Endometrium (tissue), 2 donors: ENCODE measurements around the gene PPP1CA.
"Not testable (repeated sequence)": the region's sequence is repeated elsewhere in the genome, so short reads cannot be mapped to it uniquely, and the experiment has no call there.

ENCODE experiments used
- FAIRE-seq: peaks from 2 replicates; lab custom pipeline; 2012; peaks lifted over from hg19 to GRCh38; lab: Jason Lieb, UNC
- donor health status: control.
- donor health status: control.

Gene PPP1CA

DNA sequence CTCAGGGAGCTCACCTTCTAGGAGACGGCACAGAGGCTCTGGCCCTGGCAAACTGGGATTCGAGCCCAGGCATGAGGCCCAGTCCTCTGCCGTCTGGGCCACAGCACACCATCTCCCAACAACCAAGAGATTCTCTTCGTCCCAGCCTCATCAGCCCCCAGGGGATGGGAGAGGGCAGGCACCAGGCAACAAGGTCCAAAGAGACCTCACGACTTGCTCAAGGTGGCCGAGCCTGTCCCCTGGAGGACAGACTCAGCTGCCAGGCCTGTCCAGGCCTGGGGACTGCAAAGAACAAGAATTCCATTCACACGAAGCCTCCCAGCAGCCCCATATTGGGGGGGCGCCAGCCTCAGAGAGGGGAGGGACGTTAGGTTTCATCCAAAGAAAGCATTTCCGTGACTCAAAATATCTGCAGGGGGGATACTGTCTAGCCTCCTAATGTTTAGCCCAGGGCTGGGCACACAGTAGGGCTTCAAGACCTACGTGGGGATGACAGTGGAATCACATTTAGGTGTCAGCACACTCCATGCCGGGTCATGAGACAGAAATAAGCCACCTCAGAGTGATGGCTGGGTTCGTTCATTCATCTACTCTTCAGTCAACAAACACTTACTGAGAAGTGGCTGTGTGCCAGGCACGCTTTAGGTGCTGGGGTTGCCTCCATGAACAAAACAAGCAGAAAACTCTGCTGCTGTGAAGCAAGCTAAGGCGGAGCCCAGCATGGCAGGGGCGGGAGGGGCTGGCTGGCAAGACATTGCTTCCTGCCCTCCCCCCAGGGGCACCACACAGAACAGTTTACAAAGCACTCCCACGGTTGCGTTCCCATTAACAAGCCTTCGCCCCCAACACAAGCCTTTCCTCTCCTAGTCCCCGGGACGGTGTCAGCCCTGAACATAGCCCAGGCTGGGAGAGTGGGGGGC lies 15.0 kb upstream of the PPP1CA start:
- no peak for FAIRE-seq

DNA sequence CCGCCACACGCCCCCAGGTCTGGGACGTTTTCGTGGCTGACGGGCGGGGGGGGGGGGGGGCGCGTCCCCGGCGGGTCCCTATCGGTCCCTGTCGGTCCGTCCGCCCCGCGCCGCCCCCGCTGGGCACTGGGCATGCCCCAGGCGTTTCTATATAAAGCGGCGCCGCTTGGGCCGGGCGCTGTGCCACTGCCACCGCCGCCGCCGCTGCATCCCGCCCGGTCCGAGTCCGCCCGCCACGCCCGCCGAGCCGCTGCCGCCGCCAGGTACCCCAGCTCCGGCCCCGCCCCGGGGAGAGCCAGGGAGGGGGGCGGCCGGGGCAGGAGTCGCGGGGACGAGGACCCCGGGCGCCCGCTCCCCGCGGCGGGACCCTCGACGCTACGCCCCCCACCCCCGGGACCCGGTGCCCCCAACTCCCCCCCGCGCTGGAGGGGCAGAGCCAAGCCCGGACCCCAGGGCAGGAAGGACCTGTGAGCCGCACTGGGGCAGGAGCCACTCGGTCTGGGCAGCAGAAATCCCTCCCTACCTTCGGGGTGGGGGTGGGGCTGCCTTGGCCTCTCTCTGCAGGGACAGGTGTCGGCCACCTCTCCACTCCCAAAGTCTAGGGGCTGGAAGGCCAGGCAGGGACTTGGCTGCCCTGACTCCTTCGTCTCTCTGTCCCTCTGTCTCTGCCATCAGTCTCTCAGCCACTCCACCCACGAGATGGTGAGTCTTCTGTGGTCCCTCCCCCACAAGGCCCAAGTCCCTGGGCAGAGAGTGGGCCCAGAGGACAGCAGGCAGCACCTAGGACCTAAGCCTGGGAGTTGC lies 14.0 kb upstream of the PPP1CA start, which contains the start of gene CARNS1:
Gene CARNS1 (plus strand): TSS at position 178 of the 804 bp plus-strand sequence. CDS start 522 bp downstream, at position 700.
- FAIRE-seq: no peak

DNA sequence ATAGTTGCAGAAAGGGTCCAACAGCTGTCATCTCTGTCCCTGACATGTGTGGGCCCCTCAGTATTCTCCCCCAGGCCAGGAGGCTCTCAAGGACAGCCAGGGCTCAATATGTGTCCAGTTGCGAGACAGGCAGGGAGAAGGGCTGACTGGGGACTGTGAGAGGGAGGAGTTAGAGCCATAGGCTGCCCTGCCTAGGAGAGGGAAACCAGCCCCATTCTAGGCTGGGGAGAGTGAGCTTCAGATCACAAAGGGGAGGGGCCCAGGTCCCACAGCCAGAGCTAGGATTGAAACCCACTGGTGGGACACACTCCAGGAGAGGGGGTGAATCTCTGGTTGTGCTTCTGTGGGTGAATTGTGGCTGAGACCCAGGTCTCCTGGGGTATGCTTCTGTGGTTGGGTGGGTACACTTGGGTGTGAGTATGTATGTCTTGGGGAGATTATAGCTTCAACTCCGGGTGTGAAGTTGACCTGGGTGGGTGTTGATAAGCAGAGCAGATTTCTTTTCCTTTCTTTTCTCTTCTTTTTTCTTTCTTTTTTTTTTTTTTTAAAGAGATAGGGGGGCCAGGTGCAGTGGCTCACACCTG lies 11.7 kb upstream of the PPP1CA start:
- no peak for FAIRE-seq

DNA sequence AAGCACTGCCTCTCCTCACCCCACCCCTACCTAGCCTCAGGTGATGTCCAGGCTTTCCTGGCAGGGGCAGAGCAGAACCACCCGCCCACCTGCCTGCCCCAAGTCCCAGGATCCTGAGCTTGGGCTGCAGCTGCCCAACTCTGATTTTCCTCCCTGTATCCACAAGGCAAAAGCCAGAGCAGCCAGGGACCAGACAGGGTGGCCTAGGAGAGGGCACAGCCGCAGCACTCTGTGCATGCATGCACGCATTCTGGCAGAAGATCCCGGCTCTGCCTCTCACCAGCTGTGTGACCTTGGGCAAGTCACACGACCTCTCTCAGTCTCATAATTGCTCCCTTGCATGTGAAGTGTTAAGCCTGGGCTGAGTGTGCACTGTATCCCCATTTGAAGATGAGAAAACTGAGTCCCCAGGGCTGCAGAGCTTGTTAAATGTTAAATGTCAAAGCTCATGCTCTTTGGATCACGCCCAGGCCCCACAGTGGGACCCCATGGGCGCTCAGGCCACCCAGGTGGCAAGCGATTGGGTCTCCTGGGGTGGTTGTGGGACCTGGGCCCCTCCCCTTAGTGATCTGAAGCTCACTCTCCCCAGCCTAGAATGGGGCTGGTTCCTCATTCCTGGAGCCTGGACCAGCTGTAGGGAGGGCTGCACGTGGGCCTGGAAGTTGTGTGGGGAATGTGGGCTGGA lies 11.0 kb upstream of the PPP1CA start:
- no peak for FAIRE-seq

DNA sequence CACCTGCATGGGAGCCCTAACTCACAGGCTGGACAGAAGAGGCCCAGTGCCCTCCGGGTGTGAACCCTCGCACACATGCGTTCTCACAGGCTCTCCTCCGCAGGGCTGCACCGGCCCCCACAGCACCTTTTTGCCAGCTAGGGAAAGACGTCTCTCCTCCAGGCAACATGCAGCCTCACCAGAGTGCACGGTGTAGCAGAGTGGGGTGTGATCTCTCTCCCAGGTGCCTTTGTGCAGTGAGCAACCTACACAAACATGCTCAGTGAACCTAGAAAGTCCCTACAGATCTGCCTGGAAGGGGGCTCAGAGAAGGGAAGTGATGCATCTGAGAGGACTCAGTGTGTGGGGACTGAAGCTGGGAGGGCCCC lies 10.1 kb upstream of the PPP1CA start:
- no peak for FAIRE-seq

DNA sequence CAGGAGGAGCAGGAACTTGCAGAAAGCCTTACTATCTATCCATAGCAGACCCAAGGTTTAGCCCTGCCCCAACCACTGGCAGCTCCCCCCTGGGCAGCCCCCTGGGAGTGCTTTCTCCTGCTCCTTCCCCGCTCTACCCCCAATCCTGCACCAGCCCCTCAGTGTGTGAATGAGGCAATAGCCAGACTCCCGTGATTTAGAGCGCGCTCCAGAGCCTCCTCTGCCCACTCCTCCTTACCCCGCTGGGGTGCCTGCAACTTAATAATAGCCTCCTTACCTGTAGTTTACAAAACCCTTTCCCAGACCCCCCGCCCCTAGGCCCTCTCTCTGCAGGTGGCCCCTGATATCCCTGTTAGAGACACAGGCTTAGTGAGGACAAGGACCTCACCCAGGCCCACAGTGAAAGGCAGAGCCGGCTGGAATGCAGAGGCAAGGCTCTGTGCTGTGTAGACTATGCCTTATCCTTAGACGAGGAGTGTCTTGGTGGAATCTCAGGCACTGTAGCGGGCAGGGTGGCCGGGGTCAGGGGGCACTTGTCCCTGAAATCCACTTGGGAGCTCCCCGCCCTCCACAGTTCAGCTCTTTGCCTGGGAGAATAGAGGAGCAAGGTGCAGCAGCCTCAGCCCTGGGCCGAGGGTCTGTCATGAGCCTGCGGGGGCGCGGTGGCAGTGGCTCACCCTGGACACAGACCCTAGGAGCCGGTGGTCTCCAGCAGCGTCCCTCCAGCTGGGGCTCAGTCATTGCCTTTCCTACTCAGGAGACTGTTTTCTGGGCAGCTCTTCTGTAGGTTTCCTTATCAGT lies 9.5 kb upstream of the PPP1CA start:
- no peak for FAIRE-seq

DNA sequence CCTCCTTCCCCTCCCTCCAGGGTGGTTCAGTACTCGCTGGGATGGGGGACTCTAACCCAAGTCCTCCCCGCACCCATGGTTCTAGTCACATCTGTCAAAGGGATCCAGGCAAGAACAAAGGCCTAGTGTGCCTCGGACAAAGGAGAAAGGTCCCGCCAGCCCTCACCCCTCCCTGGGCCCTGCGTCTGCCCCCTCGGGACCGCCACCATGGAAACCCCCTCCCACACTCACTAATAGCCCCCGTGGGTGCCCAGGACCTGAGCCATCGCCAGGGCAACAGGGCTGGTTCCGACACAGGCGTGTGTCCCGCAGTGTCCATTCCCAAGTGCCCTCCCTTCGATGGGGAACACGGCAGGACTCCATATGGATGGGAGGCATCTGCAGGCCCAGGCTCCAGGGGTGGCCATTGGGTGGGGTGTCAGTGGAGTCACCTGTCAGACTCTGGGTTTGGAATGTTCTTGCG lies 8.7 kb upstream of the PPP1CA start:
- no peak for FAIRE-seq

DNA sequence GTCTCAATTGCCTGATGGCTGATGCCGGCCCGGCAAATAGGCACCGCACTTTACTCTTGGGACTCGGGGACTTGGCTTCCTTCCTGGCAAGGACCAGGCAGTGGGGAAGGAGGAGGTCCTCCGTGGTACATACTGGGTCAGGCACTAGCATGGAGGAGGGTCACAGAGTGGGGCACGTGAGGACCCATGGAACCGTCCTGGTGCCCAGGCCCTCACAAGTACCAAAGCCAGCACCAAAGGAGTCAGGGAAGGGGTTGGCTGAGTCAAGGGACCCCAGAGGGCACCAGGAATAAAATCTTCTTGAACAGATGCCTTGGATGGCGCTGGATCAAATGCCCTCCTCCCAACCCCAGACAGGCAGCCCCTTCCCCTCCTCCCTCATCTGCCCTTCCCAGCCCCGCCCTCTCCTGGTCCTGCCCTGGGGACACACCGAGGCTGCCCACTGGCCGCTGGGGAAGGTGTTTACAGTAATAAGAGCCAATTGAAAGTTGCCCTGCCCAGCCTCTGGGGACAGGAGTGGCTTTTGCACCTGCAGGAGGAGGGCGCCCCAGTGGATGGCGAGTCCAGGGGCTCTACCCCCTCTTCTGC lies 8.2 kb upstream of the PPP1CA start:
- no peak for FAIRE-seq

DNA sequence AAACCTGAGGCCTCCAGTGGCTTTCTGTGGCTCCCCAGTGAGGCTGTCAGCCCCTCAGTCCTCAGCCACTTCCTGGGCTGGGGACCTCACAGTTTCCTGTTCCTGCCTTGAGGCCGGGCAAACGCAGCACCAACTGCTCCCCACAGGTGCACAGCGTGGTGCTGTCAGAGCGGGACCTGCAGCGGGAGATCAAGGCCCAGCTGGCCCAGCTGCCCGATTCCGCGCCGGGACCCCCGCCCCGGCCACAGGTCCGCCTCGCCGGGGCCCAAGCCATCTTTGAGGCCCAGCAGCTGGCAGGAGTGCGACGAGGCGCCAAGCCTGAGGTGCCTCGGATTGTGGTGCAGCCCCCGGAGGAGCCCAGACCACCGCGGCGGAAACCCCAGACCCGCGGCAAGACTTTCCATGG lies 7.6 kb upstream of the PPP1CA start:
- no peak for FAIRE-seq

DNA sequence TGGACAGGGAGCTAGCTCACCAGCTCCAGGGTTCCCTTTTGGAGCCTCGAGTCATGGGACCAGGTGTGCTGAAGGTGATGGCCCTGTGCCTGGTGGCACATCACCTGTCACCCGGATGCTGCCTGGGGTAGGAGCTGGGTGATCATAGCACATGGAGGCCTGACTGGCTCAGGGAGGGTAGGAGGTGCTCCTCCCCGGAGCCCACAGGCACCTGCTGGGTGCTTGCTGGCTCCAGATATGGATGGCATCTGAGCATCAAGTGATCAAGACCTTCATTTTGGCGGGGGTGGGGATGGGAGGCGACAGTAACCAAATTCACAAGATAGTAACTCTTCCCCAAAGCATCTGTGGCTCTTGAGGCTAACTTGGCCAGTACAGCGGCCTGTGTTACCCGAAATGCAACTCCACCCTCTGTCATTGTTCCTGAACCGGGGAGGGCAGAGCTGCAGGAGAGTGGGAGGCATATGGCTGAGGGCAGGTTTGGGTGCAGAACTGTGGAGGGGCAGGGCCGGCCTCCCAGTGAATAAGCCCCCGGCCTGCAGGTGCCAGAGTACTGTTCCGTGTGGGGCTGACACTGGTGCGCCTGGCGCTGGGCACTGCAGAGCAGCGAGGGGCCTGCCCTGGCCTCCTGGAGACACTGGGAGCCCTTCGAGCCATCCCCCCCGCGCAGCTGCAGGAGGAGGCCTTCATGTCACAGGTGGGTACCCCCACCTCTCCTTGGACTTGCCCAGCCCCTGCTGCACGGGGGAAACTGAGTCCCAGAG lies 7.0 kb upstream of the PPP1CA start:
- no peak for FAIRE-seq

DNA sequence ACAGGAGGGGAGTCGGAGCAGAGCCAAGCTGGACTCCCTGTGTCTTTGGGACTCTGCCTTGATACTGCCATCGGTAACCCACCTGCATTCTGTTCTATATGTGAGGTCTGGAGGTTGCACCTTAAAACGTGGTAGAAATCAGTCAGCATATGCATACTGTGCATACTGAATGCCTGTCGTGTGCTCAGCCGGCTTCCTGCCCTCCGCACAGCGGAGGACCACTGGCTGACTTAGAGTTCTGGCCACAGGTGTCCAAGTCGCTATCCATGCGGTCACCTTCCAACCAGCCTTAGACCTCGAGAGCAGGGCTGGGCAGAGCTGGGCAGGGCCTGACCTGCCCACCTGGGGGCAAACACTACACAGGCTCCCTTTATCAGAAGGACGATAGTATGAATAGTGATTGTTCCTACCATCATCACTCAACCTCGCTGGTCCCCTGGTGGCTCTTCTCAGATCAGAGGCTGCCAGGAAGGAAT lies 6.1 kb upstream of the PPP1CA start:
- no peak for FAIRE-seq

DNA sequence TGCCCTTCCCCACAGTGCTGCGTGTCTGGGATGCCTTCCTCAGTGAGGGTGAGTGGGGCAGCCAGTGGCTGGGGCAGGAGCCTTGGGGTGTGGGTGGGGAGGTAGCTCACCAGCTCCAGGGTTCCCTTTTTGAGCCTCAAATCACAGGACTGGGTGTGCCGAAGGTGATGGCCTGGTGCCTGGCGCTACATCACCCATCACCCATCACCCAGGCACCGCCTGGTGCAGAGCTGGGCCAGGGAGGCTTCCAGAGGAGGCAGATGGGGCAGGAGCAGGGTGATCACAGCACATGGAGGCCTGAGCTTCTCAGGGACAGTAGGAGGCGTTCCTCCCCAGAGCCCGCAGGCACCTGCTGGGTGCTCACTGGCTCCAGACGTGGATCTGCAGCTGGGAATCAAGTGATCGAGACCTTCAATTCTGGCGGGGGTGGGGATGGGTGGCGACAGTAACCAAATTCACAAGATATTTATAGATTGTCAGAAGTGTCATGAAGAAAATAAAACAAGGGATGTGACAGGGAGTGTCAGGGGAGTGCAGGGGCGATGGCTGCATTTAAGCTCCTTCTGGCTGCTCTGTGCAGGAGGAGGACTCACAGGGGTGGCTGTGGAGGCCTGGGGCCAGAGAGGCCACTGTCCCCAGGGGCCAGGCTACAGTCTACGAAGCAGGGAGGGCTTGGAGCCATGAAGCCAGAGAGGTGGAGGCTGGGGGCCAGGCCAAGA lies 5.5 kb upstream of the PPP1CA start:
- no peak for FAIRE-seq

DNA sequence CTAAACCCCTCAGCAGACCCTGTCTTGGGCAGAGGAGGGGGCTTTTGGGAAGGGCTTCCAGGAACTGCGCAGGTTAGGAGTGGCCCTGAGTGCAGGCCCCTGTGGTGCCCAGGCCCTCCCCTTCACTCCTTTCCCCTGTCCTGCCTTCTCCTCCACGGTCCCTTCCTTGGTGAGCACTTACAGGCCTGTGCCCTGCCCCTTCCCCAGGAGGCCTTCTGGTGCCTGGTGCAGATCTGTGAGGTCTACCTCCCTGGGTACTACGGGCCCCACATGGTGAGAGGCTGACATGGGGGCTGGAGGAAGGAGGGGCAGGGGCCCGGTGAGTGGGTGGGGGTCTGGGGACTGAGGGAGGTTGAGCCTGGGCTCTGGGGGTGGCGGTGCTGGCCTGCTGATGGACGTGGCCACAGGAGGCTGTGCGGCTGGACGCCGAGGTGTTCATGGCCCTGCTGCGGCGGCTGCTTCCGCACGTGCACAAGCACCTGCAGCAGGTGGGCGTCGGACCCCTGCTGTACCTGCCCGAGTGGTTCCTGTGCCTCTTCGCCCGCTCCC lies 4.8 kb upstream of the PPP1CA start:
- no peak for FAIRE-seq

DNA sequence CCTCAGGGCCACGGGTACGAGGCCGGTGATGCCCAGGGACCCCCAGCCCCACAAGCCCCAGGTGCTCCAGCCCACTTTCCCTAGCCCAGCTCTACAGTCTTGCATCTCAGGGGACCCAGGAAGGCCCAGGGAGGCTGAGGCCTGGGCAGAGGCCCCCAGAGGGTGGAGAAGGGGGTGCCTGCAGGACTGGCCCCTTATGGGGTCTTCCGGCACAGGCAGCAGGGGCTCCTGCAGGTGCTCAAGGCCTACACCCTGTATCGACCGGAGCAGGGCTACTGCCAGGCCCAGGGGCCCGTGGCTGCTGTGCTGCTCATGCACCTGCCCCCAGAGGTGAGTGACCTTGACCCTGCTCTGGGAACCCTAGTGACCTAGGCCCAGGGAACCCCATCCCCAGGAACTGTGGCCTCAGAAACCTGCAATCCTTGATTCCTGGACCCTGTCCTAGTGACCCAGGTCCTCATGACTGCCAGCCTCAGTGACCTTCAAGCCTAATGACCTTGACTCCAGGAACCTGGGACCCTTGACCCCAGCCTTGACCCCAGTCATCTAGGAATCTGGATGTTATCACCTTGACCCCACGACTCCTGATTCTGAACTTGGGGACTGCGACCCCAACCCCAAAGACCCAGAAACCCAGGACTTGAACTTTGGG lies 4.2 kb upstream of the PPP1CA start:
- FAIRE-seq: no peak

DNA sequence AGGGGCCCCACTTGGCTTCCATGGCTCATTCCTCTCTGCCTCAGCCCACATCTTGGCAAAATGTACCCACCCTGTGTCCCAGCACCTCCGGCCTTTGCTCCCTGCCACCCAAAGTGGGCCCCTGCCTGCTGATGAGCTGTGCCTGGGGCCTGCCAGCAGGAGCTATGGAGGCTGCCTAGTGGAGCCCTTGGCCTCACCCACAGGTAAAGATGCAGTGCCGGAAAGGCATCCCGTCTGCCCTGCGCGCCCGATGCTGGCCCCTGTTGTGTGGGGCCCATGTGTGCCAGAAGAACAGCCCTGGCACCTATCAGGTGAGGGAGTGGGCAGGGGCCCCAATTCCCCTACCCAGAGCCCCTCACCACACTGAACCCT lies 3.5 kb upstream of the PPP1CA start:
- FAIRE-seq: no peak

DNA sequence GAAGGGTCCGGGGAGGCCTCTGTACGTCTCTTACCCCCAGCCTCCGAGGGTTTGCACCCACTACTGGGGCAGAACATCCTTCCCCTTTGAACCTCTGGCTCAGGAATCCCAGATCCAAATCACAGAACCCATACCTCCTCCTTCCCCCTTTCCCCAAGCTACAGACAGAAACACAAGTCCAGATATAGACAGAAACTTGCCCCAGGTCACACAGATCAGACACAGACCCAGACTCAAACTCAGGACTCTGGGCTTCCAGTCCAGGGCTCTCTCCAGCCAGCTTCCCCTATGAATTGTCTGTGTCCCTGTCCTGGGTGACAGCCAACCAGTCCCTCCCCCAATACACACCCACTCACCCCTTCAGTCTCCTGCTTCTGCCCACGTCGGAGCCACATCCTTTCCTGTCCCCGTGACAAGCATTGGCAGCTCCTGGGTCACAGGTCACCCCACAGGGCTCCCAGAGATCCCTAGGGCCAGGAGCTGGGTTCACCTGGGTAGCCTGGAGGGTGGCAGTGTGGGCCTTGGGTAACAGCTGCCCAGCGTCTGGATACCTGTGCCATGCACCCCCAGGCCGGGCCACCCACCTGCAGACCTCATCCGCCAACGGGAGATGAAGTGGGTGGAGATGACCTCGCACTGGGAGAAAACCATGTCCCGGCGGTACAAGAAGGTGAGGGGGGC lies 3.0 kb upstream of the PPP1CA start:
- FAIRE-seq: no peak

DNA sequence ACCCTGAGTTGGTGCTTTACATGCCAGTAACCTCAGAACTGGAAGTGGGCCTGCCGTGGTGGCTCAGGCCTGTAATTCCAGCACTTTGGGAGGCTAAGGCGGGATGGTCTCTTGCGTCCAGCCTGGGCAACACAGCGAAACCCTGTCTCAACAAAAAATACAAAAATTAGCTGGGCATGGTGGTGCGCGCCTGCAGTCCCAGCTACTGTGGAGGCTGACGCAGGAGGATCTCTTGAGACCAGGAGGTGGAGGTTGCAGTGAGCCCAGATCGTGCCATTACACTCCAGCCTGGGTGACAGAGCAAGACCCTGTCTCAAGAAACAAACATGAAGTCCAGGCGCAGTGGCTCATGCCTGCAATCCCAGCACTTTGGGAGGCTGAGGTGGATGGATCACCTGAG lies 1.4 kb upstream of the PPP1CA start:
- not testable (repeated sequence) for FAIRE-seq
